ENCODE data around the gene NTF3.

- TF ChIP-seq CTCF (optimal IDR thresholded peaks at IDR 0.05 in 1 of 3, IDR thresholded peaks at IDR 0.05 in 1 of 3, conservative IDR thresholded peaks at IDR 0.05 in 1 of 3; ENCODE audit: extremely low read depth in 1 of 3, insufficient read depth in 2 of 3, low read length in 3 of 3) (no peak), EZH2 (IDR thresholded peaks at IDR 0.05; ENCODE audit: low read length) (no peak)
Measured at GRCh38 chr12:5440978-5441377, 9.1 kb downstream of the NTF3 start.
